Endothelial cell of umbilical vein (primary cell): ENCODE data around the gene LRRC39. TPM values are rescaled to one million over a fixed set of nuclear protein-coding genes. Genes with fewer than 3 reads are reported as not detected.

Source experiments
- BruUV-seq: library from RNA; stranded (reverse); fragments of 400-500 nt; replicated peaks from 2 replicates; lab custom pipeline; 2021; lab: Mats Ljungman, UMichigan
- CTCF ChIA-PET: fragments of 300-600, 350-600 bp; sonication (Branson Sonifier 250); formaldehyde crosslinking; loops from one replicate; lab custom pipeline; 2021; ENCODE audit warnings: antibody characterized with exemption, inconsistent platforms; lab: Charles Lee
- POLR2A ChIA-PET: fragments of 300-600, 350-600 bp; sonication (Branson Sonifier 250); formaldehyde crosslinking; loops from one replicate; lab custom pipeline; 2021; ENCODE audit warnings: antibody characterized with exemption, inconsistent platforms; lab: Charles Lee
- DNase-seq: peaks from one replicate; pipeline ENCODE4 v3.0.0-alpha.2; 2011; ENCODE audit warnings: low read depth, low spot score
- FAIRE-seq: peaks from 2 replicates; lab custom pipeline; 2011; peaks lifted over from hg19 to GRCh38; lab: Jason Lieb, UNC
- H2AFZ ChIP-seq: 2 replicates; pipeline ENCODE4 v1.6.0; 2012; ENCODE audit warnings: low read depth, low read length, control low read depth, inconsistent platforms
- H3K27ac ChIP-seq: 2 replicates; pipeline ENCODE4 v1.5.1; 2011; ENCODE audit warnings: low read depth, mild to moderate bottlenecking, control low read depth, low read length, moderate library complexity; ENCODE audit not compliant: insufficient read depth
- H3K27me3 ChIP-seq, 2 experiments: 2 replicates each; pipeline versions ENCODE4 v1.6.0 to v1.6.1; 2011; ENCODE audit warnings: low read length in 2 of 2, mixed read lengths in 1 of 2; ENCODE audit not compliant: control insufficient read depth in 2 of 2, insufficient read depth in 2 of 2
- H3K36me3 ChIP-seq, 2 experiments: 2 replicates in 1 of 2; 3 replicates in 1 of 2; pipeline ENCODE4 v1.5.1; 2011; ENCODE audit warnings: low read length in 2 of 2, mild to moderate bottlenecking in 1 of 2, moderate library complexity in 1 of 2; ENCODE audit not compliant: control insufficient read depth in 2 of 2, insufficient read depth in 2 of 2; ENCODE audit errors: extremely low read depth in 1 of 2
- H3K4me1 ChIP-seq: 3 replicates; pipeline ENCODE4 v1.5.1; 2011; ENCODE audit warnings: mild to moderate bottlenecking, low read length; ENCODE audit not compliant: control insufficient read depth, insufficient read depth; ENCODE audit errors: extremely low read depth
- H3K4me2 ChIP-seq: 2 replicates; pipeline ENCODE4 v1.6.1; 2011; ENCODE audit warnings: low read length, control low read depth, mixed read lengths; ENCODE audit not compliant: insufficient read depth
- H3K4me3 ChIP-seq, 3 experiments: fragments of 200-600 bp in 1 of 3; sonication (generic), shearing (Covaris generic) in 1 of 3; replicated peaks in 1 of 3; 2 replicates each; pipeline ENCODE4 v1.5.1; 2011 to 2016; ENCODE audit warnings: control low read depth in 3 of 3, low read length in 3 of 3, mild to moderate bottlenecking in 2 of 3, inconsistent platforms in 1 of 3, low read depth in 1 of 3, moderate library complexity in 1 of 3; ENCODE audit not compliant: insufficient read depth in 1 of 3
- H3K79me2 ChIP-seq: 2 replicates; pipeline ENCODE4 v1.6.0; 2012; ENCODE audit warnings: low read length, inconsistent platforms; ENCODE audit not compliant: control insufficient read depth, insufficient read depth
- H3K9ac ChIP-seq: replicated peaks from 2 replicates; pipeline ENCODE3; 2011; ENCODE audit warnings: low read length, control low read depth; ENCODE audit not compliant: insufficient read depth; ENCODE audit errors: extremely low read depth
- H3K9me1 ChIP-seq: replicated peaks from 3 replicates; pipeline ENCODE4 v1.6.0; 2011; ENCODE audit warnings: mild to moderate bottlenecking, low read length; ENCODE audit not compliant: control insufficient read depth, insufficient read depth; ENCODE audit errors: extremely low read depth
- H3K9me3 ChIP-seq: replicated peaks from 2 replicates; pipeline ENCODE4 v1.5.1; 2012; ENCODE audit warnings: low read length, inconsistent platforms; ENCODE audit not compliant: control insufficient read depth, insufficient read depth
- H4K20me1 ChIP-seq: replicated peaks from 2 replicates; pipeline ENCODE3; 2011; ENCODE audit warnings: mild to moderate bottlenecking, low read length; ENCODE audit not compliant: control insufficient read depth, insufficient read depth; ENCODE audit errors: extremely low read depth
- CTCF ChIP-seq, 2 donors: IDR thresholded peaks; 1 replicate in 1 of 2; 2 replicates in 1 of 2; pipeline ENCODE4 v1.5.1; 2011; ENCODE audit warnings: low read length in 2 of 2, mild to moderate bottlenecking in 2 of 2, moderate library complexity in 2 of 2, control low read depth in 1 of 2, inconsistent platforms in 1 of 2, low read depth in 1 of 2; ENCODE audit not compliant: insufficient read depth in 1 of 2; ENCODE audit errors: extremely low read depth in 1 of 2
- EZH2 ChIP-seq: IDR thresholded peaks from 2 replicates; pipeline ENCODE4 v1.6.1; 2012; ENCODE audit warnings: borderline replicate concordance, low read depth, mild to moderate bottlenecking, moderate library complexity, low read length, inconsistent platforms; ENCODE audit not compliant: severe bottlenecking
- FOS ChIP-seq: IDR thresholded peaks from 2 replicates; pipeline ENCODE4 v1.6.1; 2011; ENCODE audit warnings: mild to moderate bottlenecking, low read length, moderate library complexity, borderline replicate concordance; ENCODE audit not compliant: insufficient read depth
- GATA2 ChIP-seq: IDR thresholded peaks from 2 replicates; pipeline ENCODE4 v1.7.0; 2011; ENCODE audit warnings: low read depth, mild to moderate bottlenecking, moderate library complexity, mixed read lengths, low read length; ENCODE audit not compliant: insufficient read length, insufficient read depth
- JUN ChIP-seq: IDR thresholded peaks from 2 replicates; pipeline ENCODE4 v1.6.1; 2011; ENCODE audit warnings: borderline replicate concordance, low read depth; ENCODE audit not compliant: insufficient read length, insufficient read depth
- MAX ChIP-seq: IDR thresholded peaks from 2 replicates; pipeline ENCODE4 v1.6.1; 2011; ENCODE audit not compliant: insufficient read depth, insufficient read length
- MYC ChIP-seq: IDR thresholded peaks from one replicate; pipeline ENCODE4 v1.6.1; 2011; ENCODE audit warnings: mild to moderate bottlenecking, low read depth, low read length
- POLR2A ChIP-seq: IDR thresholded peaks from 2 replicates; pipeline ENCODE4 v1.6.1; 2012; ENCODE audit warnings: low read depth, mild to moderate bottlenecking, control low read depth, low read length
- POLR2AphosphoS5 ChIP-seq: IDR thresholded peaks from 2 replicates; pipeline ENCODE4 v1.6.1; 2012; ENCODE audit warnings: low read depth, mild to moderate bottlenecking, control low read depth, low read length, moderate library complexity; ENCODE audit not compliant: insufficient read depth
- dilution Hi-C: fragments of 300-500 bp; cut with MboI; formaldehyde crosslinking; loops from one replicate; pipeline ENCODE4 v1.15.0; 2019; ENCODE audit warnings: low sequenced_read_pairs; ENCODE audit not compliant: extremely low pct_ligation_motif_present
- intact Hi-C: fragments of 100-400 bp; cut with micrococcal nuclease; formaldehyde crosslinking; loops from one replicate; pipeline ENCODE4 v1.10.0; 2022
- polyA plus RNA-seq, 4 experiments: library from polyadenylated mRNA; depleted of rRNA in 3 of 4; stranded (reverse) in 3 of 4; unstranded in 1 of 4; fragments of >200 nt; gene quantifications; 2 replicates each; pipeline versions ENCODE4 v1.2.1 to v1.2.3, GENCODE V29; 2011 to 2012; ENCODE audit warnings: missing spikeins in 1 of 4
- total RNA-seq: library from RNA; stranded (reverse); gene quantifications from 2 replicates; pipeline ENCODE4 v1.2.3, GENCODE V29; 2021

Gene LRRC39
- total and polyA plus RNA-seq, 2 donors (not counting 3 experiments of a cell fraction or from before 2014, with no cell fraction given), result 0.40 to 0.65 TPM

GRCh38 chr1:100127226-100127625, 50.8 kb downstream of the LRRC39 start:
- dilution Hi-C loops (no loop called here), intact Hi-C loops (no loop called here)
- H3K27me3 ChIP-seq, result no peaks in the 10 kb centered on the region
- ChIA-PET CTCF (no interaction called here), POLR2A (no interaction called here)
- peaks cover 40% of the 10 kb centered on the region for H3K79me2 ChIP-seq
- H4K20me1 ChIP-seq, result no peaks in the 10 kb centered on the region
- no peaks in the 10 kb centered on the region for H3K9me1 ChIP-seq
- H3K36me3 ChIP-seq, result no peaks in the 10 kb centered on the region
- peaks cover 14% of the 10 kb centered on the region for H3K4me1 ChIP-seq
- H3K9ac ChIP-seq, result no peak overlapping the region
- TF ChIP-seq POLR2A (no peak), GATA2 (no peak), MYC (no peak), FOS (no peak), MAX (no peak), EZH2 (no peak), POLR2AphosphoS5 (no peak)
- DNase-seq (no peak), FAIRE-seq (no peak)
- no TSS peak for BruUV-seq
- H3K4me2 ChIP-seq, result no peak overlapping the region
- no peak overlapping the region for H3K4me3 ChIP-seq
- no peak overlapping the region for H3K27ac ChIP-seq
- H2AFZ ChIP-seq, result no peak overlapping the region
- no peaks in the 10 kb centered on the region for H3K9me3 ChIP-seq

- H3K9ac ChIP-seq, result no peak overlapping the region
- peaks cover 7% of the 10 kb centered on the region for H3K79me2 ChIP-seq
- no peaks in the 10 kb centered on the region for H4K20me1 ChIP-seq
- CTCF ChIA-PET, result interaction anchor here (1.4 kb wide), 1 partner anchor 15 kb away, joined by 5 read pairs; no protein-coding TSS in a partner anchor
- FAIRE-seq (no peak), DNase-seq (no peak)
- BruUV-seq, result no TSS peak
- no peak overlapping the region for H3K27ac ChIP-seq
- H3K4me2 ChIP-seq, result no peak overlapping the region
- no peaks in the 10 kb centered on the region for H3K4me1 ChIP-seq
- H3K9me1 ChIP-seq, result no peaks in the 10 kb centered on the region
- intact Hi-C loops, result no loop called here
- H3K4me3 ChIP-seq, result no peak overlapping the region
- dilution Hi-C loops, result no loop called here
- no peaks in the 10 kb centered on the region for H3K27me3 ChIP-seq
- H2AFZ ChIP-seq, result no peak overlapping the region
- no peaks in the 10 kb centered on the region for H3K9me3 ChIP-seq
- POLR2A ChIA-PET, result no interaction called here
- TF ChIP-seq FOS (no peak), MYC (no peak), EZH2 (no peak), CTCF (IDR thresholded peaks at IDR 0.05; ENCODE audit: extremely low read depth in 1 of 2, insufficient read depth in 1 of 2, low read depth in 1 of 2, low read length in 2 of 2) (no peak), POLR2AphosphoS5 (no peak), JUN (no peak), POLR2A (no peak), GATA2 (no peak), MAX (no peak)
- no peaks in the 10 kb centered on the region for H3K36me3 ChIP-seq
Observed at GRCh38 chr1:100122177-100122576, 55.9 kb downstream of the LRRC39 start.
